Neuronal stem cell (in vitro differentiated cells): ENCODE measurements around the gene SCYGR8.

Source experiments
- DNase-seq: peaks from one replicate; pipeline ENCODE4 v3.0.0-alpha.2; 2013; ENCODE audit warnings: low spot score
- H2AFZ ChIP-seq: one replicate; pipeline ENCODE4 v1.6.1; 2013; ENCODE audit warnings: mild to moderate bottlenecking, low read length, inconsistent platforms
- H2AK5ac ChIP-seq: 2 replicates; pipeline ENCODE4 v1.6.1; 2013; ENCODE audit warnings: low read depth, mild to moderate bottlenecking, inconsistent platforms, low read length, moderate library complexity, mixed read lengths
- H2BK120ac ChIP-seq: 2 replicates; pipeline ENCODE4 v1.6.1; 2013; ENCODE audit warnings: low read depth, mild to moderate bottlenecking, inconsistent platforms, low read length, moderate library complexity, mixed read lengths
- H2BK12ac ChIP-seq: one replicate; pipeline ENCODE4 v1.6.1; 2013; ENCODE audit warnings: low read length, inconsistent platforms
- H2BK15ac ChIP-seq: 2 replicates; pipeline ENCODE4 v1.6.1; 2013; ENCODE audit warnings: mild to moderate bottlenecking, low read length, inconsistent platforms, mixed read lengths
- H2BK5ac ChIP-seq: one replicate; pipeline ENCODE4 v1.6.1; 2013; ENCODE audit warnings: inconsistent platforms, mild to moderate bottlenecking, low read length, moderate library complexity
- H3K14ac ChIP-seq: one replicate; pipeline ENCODE4 v1.6.1; 2013; ENCODE audit warnings: low read length, inconsistent platforms
- H3K18ac ChIP-seq: 2 replicates; pipeline ENCODE4 v1.6.1; 2013; ENCODE audit warnings: low read length, inconsistent platforms
- H3K23ac ChIP-seq: 2 replicates; pipeline ENCODE4 v1.6.1; 2013; ENCODE audit warnings: low read depth, mild to moderate bottlenecking, mixed read lengths, low read length, inconsistent platforms; ENCODE audit not compliant: poor library complexity
- H3K27ac ChIP-seq: replicated peaks from 3 replicates; pipeline ENCODE4 v1.5.1; 2013; ENCODE audit warnings: low read length, inconsistent platforms
- H3K27me3 ChIP-seq, 3 experiments: 2 replicates each; pipeline ENCODE4 v1.6.1; 2013; ENCODE audit warnings: low read length in 3 of 3, mild to moderate bottlenecking in 2 of 3, inconsistent platforms in 1 of 3, low read depth in 1 of 3, mixed read lengths in 1 of 3, moderate library complexity in 1 of 3; ENCODE audit not compliant: control insufficient read depth in 3 of 3, insufficient read depth in 3 of 3
- H3K36me3 ChIP-seq, 2 donors: replicated peaks in 1 of 2; 2 replicates each; pipeline ENCODE4 v1.6.1; 2013; ENCODE audit warnings: low read length in 2 of 2; ENCODE audit not compliant: control insufficient read depth in 2 of 2, insufficient read depth in 2 of 2
- H3K4ac ChIP-seq: 2 replicates; pipeline ENCODE4 v1.6.1; 2013; ENCODE audit warnings: inconsistent platforms, mild to moderate bottlenecking, low read length, moderate library complexity
- H3K4me1 ChIP-seq, 2 donors: 1 replicate in 1 of 2; 2 replicates in 1 of 2; pipeline ENCODE4 v1.6.1; 2013; ENCODE audit warnings: low read length in 2 of 2, low read depth in 1 of 2; ENCODE audit not compliant: control insufficient read depth in 2 of 2, insufficient read depth in 1 of 2
- H3K4me2 ChIP-seq: one replicate; pipeline ENCODE4 v1.6.1; 2013; ENCODE audit warnings: mild to moderate bottlenecking, low read length, inconsistent platforms; ENCODE audit not compliant: insufficient read depth, poor library complexity, severe bottlenecking
- H3K4me3 ChIP-seq, 2 donors: 2 replicates each; pipeline ENCODE4 v1.5.1; 2013; ENCODE audit warnings: low read length in 2 of 2, mild to moderate bottlenecking in 2 of 2, inconsistent platforms in 1 of 2, moderate library complexity in 1 of 2
- H3K79me1 ChIP-seq: one replicate; pipeline ENCODE4 v1.6.1; 2013; ENCODE audit warnings: low read depth, mild to moderate bottlenecking, inconsistent platforms, low read length, moderate library complexity
- H3K9ac ChIP-seq: one replicate; pipeline ENCODE4 v1.6.1; 2013; ENCODE audit warnings: mild to moderate bottlenecking, low read depth, low read length, inconsistent platforms; ENCODE audit not compliant: poor library complexity
- H3K9me3 ChIP-seq, 2 donors: replicated peaks in 1 of 2; 2 replicates each; pipeline versions ENCODE3 to v1.6.1; 2013; ENCODE audit warnings: low read length in 2 of 2, mild to moderate bottlenecking in 2 of 2, inconsistent platforms in 1 of 2, low read depth in 1 of 2, mixed read lengths in 1 of 2, moderate library complexity in 1 of 2; ENCODE audit not compliant: control insufficient read depth in 2 of 2, insufficient read depth in 1 of 2
- H4K8ac ChIP-seq: one replicate; pipeline ENCODE4 v1.6.1; 2013; ENCODE audit warnings: low read depth, mild to moderate bottlenecking, inconsistent platforms, low read length, moderate library complexity
- H4K91ac ChIP-seq: one replicate; pipeline ENCODE4 v1.6.1; 2013; ENCODE audit warnings: low read length, low read depth, mild to moderate bottlenecking, inconsistent platforms; ENCODE audit not compliant: poor library complexity
- WGBS, 2 donors: extraction: QIAGEN DNeasy Blood & Tissue Kit; methylation state at CpG; one replicate each; pipeline ENCODE4 v1.1.7; 2013; ENCODE audit warnings: missing lambda C conversion rate in 2 of 2, mixed read lengths in 1 of 2; ENCODE audit not compliant: insufficient read length in 2 of 2, insufficient replicate concordance in 1 of 2; ENCODE audit errors: extremely low coverage in 2 of 2; 5-methylcytosine and 5-hydroxymethylcytosine counted together

SCYGR8 gene

GRCh38 chr2:227713291-227713690, 32.4 kb upstream of the SCYGR8 start:
- Histone ChIP-seq H4K8ac (no peak overlapping the region), H3K9ac (no peak overlapping the region), H3K23ac (no peak overlapping the region), H2BK15ac (no peak overlapping the region), H3K36me3 (no peaks in the 10 kb centered on the region), H4K91ac (no peak overlapping the region), H3K4ac (no peak overlapping the region), H3K4me3 (no peak overlapping the region), H3K27ac (no peak overlapping the region), H2BK12ac (no peak overlapping the region), H3K18ac (no peak overlapping the region), H3K14ac (no peak overlapping the region), H2AFZ (no peak overlapping the region), H3K9me3 (no peaks in the 10 kb centered on the region), H3K4me1 (no peaks in the 10 kb centered on the region), H3K27me3 (peaks cover 0 to 19% (median 7%) of the 10 kb centered on the region in 3 experiments), H2AK5ac (no peak overlapping the region), H2BK5ac (no peak overlapping the region), H3K4me2 (no peak overlapping the region), H2BK120ac (no peak overlapping the region), H3K79me1 (no peaks in the 10 kb centered on the region)
- no peak for DNase-seq
- WGBS, 2 donors, result no CpG with 5 or more reads among the region's 1 CpG

GRCh38 chr2:227716501-227716900, 29.2 kb upstream of the SCYGR8 start:
- Histone ChIP-seq H2AK5ac (no peak overlapping the region), H2AFZ (no peak overlapping the region), H3K79me1 (no peaks in the 10 kb centered on the region), H2BK5ac (no peak overlapping the region), H3K18ac (no peak overlapping the region), H3K14ac (no peak overlapping the region), H2BK15ac (no peak overlapping the region), H3K36me3 (no peaks in the 10 kb centered on the region), H3K9ac (no peak overlapping the region), H2BK120ac (no peak overlapping the region), H3K4ac (no peak overlapping the region), H3K9me3 (no peaks in the 10 kb centered on the region), H4K8ac (no peak overlapping the region), H3K27me3 (peaks cover 0 to 19% (median 7%) of the 10 kb centered on the region in 3 experiments), H4K91ac (no peak overlapping the region), H3K4me3 (no peak overlapping the region), H3K4me2 (no peak overlapping the region), H3K23ac (no peak overlapping the region), H3K27ac (no peak overlapping the region), H2BK12ac (no peak overlapping the region), H3K4me1 (no peaks in the 10 kb centered on the region)
- no peak for DNase-seq
- no CpG with 5 or more reads among the region's 2 CpGs for WGBS, 2 donors

- WGBS, 2 donors, result no CpG with 5 or more reads among the region's 35 CpGs
Measured at GRCh38 chr2:227717687-227718567, 27.8 kb upstream of the SCYGR8 start, which contains the start of gene SLC19A3. Gene SLC19A3, minus strand, starts transcription at chr2:227718028. Its CDS starts 15,710 bp downstream, at chr2:227702318.

GRCh38 chr2:227719641-227720040, 26.1 kb upstream of the SCYGR8 start:
- H3K79me1 ChIP-seq, result no peaks in the 10 kb centered on the region
- DNase-seq, result no peak
- H3K14ac ChIP-seq, result no peak overlapping the region
- peaks cover 0 to 19% (median 7%) of the 10 kb centered on the region in 3 experiments for H3K27me3 ChIP-seq
- H3K18ac ChIP-seq, result no peak overlapping the region
- no peaks in the 10 kb centered on the region for H3K4me1 ChIP-seq
- H2BK15ac ChIP-seq, result no peak overlapping the region
- no peak overlapping the region for H3K23ac ChIP-seq
- no peak overlapping the region for H2BK12ac ChIP-seq
- WGBS, 2 donors, result no CpG with 5 or more reads among the region's 4 CpGs
- H3K4ac ChIP-seq, result no peak overlapping the region
- no peaks in the 10 kb centered on the region for H3K9me3 ChIP-seq
- no peak overlapping the region for H4K8ac ChIP-seq
- H3K9ac ChIP-seq, result no peak overlapping the region
- H2AFZ ChIP-seq, result no peak overlapping the region
- H3K36me3 ChIP-seq, result no peaks in the 10 kb centered on the region
- no peak overlapping the region for H2BK5ac ChIP-seq
- H2AK5ac ChIP-seq, result no peak overlapping the region
- H2BK120ac ChIP-seq, result no peak overlapping the region
- H3K4me3 ChIP-seq, result no peak overlapping the region
- no peak overlapping the region for H4K91ac ChIP-seq
- no peak overlapping the region for H3K27ac ChIP-seq
- H3K4me2 ChIP-seq, result no peak overlapping the region

More at GRCh38 chr2:227717687-227718567, 27.8 kb upstream of the SCYGR8 start, which contains the start of gene SLC19A3:
- peak within 1 kb of the TSS; percentile 32 to 81 for H3K4me3 ChIP-seq
- peak within 1 kb of the TSS; percentile 81 for H3K4me2 ChIP-seq
- H3K18ac ChIP-seq, result no peak within 1 kb of the TSS
- no peak within 1 kb of the TSS for H3K27ac ChIP-seq
- peak within 1 kb of the TSS; percentile 90 for H2AFZ ChIP-seq
- no peak within 1 kb of the TSS for H2BK5ac ChIP-seq
- no peak within 1 kb of the TSS for H2BK120ac ChIP-seq
- peaks cover 0 to 19% (median 7%) of the 10 kb centered on the region in 3 experiments for H3K27me3 ChIP-seq
- no peak within 1 kb of the TSS for H4K8ac ChIP-seq
- H3K4ac ChIP-seq, result no peak within 1 kb of the TSS
- no peaks in the 10 kb centered on the region for H3K9me3 ChIP-seq
- no peaks in the 10 kb centered on the region for H3K36me3 ChIP-seq
- DNase-seq, result peak; percentile 63
- no peaks in the 10 kb centered on the region for H3K4me1 ChIP-seq
- H2AK5ac ChIP-seq, result no peak within 1 kb of the TSS
- no peak within 1 kb of the TSS for H4K91ac ChIP-seq
- no peak within 1 kb of the TSS for H2BK15ac ChIP-seq
- no peak within 1 kb of the TSS for H3K23ac ChIP-seq
- no peak within 1 kb of the TSS for H3K9ac ChIP-seq
- no peak within 1 kb of the TSS for H2BK12ac ChIP-seq
- H3K79me1 ChIP-seq, result no peaks in the 10 kb centered on the region
- H3K14ac ChIP-seq, result no peak within 1 kb of the TSS
